Activated CD8-positive, alpha-beta memory T cell treated with anti-CD3 and anti-CD28 coated beads, Interleukin-2, amount 50 U/mL, for 24 hours (primary cell): ENCODE measurements around the gene CLDND2.

Source experiments
- DNase-seq: peaks from one replicate; pipeline ENCODE4 v3.0.0-alpha.2; 2020; ENCODE audit errors: extremely low read depth

CLDND2 gene

DNA sequence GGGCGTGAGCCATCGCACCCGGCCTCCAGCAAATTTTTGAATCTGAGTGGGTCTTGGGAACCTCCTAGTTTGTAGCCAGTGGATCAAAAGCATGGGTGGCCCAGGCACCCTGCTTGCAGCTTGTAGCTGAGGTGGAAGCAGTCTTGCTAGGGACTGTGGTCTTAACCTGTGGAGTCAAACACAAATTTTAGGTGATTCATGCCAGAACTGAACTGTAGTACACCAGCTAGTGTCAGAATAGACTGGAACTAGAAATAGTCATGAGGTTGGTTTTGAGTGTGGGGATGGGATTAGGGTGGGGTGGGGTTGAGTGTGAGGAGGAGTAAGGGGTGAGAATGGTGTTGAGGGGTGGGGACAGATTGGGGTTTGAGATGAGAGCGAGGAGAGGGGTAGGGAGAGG is 13.2 kb upstream of the CLDND2 start:
- DNase-seq = no peak

DNA sequence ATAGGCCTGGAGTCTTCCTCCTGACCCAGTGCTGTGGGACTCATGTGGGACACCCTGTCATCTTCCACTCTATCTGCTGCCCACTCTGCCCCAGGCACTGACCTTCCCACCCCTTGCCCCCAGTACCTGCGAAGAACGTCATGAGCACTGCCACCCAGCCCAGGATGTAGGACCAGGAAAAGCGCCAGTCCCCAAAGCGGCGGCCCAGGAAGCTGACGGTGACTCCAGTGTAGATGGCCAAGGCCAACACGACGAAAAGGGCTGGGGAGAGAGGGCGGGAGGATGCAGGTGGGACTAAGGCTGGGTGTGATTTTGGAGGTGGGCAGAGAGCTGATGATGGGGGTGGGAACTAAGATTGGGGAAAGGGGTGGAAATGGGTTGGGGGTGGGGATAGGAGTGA is 11.6 kb upstream of the CLDND2 start:
- no peak for DNase-seq

GRCh38 chr19:51377422-51377821 is 8.6 kb upstream of the CLDND2 start:
- no peak for DNase-seq

- no peak for DNase-seq
These were observed 6.9 kb upstream of the CLDND2 start for GRCh38 chr19:51375504-51376221.

GRCh38 chr19:51372649-51373504 is 4.1 kb upstream of the CLDND2 start, which contains the start of gene NKG7:
NKG7 (minus strand) TSS chr19:51372654; CDS start chr19:51372535, 119 bp downstream.
- DNase-seq = peak; percentile 80

DNA sequence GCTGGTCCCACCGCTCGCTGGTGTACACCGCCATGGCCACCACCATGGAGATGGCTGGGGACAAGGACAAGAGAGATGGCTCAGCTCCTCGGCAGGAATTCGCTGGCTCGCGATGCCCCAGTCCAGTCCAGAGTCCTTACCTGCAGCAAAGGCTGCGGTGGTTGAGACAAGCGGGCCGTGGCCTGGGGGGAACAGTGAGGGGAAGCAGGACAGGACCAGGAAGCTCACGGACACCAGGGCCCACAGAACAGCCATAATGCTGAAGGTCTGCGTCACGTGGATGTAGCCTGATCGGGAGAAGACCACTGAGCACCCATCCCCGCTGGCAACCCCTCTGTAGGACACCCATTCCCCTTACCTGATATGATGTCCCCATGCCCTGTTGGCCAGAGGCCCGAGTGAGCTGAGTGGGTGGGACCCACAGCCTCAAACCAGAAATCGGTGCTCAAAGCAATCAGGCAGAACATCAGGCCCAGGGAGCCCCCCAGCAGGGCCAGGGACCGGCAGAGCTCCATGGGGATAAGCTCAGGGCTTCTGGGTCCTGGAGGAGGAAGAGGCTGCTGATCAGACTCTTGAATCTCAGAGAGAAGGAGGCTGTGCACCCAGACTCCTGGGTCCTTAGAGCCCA is 3.3 kb upstream of the CLDND2 start:
- no peak for DNase-seq

GRCh38 chr19:51371186-51371690 is 2.4 kb upstream of the CLDND2 start:
- DNase-seq = no peak

GRCh38 chr19:51370230-51370629 is 1.4 kb upstream of the CLDND2 start:
- no peak for DNase-seq

DNA sequence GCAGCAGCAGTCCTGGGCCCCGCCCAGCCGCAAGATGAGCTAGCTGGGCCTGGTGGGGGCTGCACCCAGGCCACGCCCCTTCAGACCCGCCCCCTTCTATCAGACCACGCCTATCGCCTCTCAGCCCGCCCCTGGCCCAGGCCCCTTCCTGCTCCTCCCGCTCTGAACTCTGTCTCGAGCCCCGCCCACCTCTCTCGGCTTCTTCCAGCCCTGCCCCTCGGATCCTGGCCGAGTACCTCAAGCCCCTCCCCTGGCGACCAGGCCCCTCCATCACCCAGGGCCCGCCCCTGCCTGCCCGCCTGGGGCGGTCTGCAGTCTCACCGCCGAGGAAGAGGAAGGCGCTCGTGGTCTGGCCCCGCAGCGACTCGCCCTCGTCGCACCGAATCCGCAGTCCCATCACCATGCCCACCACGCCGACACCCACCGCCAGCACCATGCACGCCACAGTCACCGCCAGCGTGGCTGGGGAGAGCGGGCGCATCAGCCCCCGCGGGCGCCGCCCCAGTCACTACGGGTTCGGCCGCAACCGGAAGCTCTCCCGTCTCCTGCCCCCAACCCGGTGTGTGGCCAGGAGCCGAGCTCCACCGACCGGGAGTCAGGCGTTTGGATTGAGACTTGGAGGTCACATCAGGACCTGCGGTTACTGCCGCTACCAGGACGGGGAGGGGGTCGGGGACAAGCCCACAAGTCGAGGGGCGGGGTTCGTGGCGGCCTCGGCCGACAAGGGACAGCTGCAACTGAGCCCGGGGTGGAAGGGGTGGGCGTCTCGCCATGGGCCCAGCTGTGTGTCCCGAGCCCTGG is 1.0 kb downstream of the CLDND2 start:
- DNase-seq = peak; percentile 98

DNA sequence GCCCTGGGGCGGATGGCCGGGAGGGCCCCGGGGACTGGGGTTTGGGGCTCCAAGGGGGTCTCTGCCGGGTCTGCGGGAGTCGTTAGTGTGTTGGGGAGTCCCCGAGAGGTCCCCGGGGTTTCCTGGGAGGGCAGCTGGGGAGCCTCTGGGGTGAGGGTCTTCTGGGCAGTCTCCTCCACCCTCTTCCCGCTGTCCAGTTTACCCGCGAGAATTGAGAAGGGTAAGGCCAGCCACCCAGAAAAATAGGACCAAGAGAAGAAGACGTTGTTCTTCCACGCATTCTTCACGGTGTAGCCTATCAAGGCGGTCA is 1.6 kb downstream of the CLDND2 start:
- no peak for DNase-seq

DNA sequence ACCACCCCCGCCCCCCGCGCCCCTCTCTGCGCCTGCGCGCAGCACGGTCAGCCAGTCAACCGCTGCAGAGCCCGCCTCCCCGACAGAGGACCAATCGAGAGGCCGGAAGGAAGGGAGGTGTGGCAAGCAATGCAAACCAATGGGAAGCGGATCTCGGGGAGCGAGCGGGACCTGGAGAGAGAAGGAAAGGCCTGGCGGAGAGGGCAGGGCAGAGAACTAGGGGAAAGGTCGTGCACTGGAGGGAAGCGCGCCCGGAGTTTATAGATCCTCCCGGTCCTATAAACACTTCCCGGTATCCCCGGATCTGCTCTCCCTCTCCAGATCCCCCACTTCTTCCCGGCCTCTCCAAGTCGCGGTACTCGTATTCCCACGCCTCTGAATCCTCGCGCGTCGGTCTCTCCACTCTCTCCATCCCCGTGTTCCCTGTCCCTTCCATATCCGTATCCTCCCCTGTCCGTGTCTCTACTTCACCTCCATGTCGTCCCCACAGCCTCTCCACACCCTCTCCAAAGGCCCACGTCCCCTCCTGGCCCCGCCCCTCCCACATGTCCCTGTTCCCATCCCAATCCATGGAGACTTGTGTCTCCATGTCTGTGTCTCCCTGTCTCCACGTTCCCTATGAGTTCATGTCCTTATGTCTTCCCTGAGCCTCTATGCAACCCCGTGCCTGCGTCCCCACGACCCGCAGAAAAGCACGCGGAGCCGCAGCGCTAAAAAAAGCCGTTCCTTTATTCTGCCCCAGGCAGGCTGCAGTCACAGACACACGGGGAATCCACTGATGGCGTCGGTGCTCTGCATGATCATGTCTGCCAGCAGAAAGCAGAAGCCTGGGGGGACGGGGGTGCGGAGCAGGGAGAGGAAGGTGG is 2.2 kb downstream of the CLDND2 start:
- DNase-seq = peak; percentile 90

- no peak for DNase-seq
These were observed 2.8 kb downstream of the CLDND2 start, which contains the start of gene ETFB for GRCh38 chr19:51365965-51366388. ETFB (minus strand) TSS chr19:51366388; CDS start chr19:51366326, 62 bp downstream.

GRCh38 chr19:51365211-51365964 is 3.4 kb downstream of the CLDND2 start:
- DNase-seq = no peak

DNA sequence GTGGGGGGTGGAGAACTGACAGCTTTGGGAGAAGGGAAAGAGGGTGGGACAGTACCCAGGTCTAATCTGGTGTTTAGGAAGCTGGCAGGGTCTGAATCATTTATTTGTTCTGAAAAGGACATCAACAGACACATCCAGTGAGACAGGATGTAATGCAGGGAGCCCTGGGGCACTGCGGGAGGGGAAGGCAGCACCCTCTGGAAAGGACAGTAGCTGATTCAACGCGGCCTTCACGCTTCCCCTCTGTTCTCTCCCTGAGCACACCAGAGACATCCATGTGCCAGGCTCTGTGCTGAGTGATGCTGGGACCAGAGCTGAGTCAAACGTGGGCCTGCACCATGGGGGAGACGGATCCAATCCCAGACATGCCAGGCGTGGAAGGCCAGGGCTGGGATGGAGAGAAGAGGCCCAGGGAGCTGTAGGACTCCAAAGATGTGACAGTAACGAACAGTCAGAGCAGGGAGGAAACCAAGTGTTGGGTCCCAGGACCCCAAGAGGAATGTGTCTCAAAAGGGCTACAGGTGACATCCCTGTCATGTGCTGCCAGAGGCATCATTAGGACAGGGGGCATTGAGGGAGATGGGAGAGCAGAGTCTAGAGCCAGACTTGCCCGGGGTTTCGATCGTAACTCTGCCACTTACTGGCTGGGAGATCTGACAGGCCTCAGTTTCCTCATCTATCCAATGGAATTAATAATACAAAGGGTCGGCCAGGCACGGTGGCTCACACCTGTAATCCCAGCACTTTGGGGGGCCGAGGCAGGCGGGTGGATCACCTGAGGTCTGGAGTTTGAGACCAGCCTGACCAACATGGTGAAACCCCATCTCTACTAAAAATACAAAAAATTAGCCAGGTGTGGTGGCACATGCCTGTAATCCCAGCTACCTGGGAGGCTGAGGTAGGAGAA is 4.3 kb downstream of the CLDND2 start:
- no peak for DNase-seq

DNA sequence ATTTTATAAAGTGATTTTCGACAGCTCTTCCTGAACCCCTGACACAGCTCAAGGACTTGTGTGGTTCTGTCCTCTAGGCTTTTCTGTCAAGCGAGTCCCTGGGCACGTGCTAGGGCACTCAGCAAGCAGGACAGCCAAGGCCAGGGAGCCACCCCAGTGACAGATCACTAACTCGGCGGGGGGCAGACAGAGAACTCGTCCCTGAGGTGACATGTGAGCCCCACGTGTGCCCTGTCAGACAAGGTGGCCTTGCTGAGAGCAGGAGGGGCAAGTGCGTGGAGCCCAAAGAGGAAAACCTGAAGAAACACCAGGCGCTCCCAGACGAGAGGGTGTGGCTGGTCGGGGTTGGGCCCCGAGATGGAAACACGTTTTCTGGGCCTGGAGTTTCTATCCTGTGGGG is 7.6 kb downstream of the CLDND2 start:
- DNase-seq = no peak

DNA sequence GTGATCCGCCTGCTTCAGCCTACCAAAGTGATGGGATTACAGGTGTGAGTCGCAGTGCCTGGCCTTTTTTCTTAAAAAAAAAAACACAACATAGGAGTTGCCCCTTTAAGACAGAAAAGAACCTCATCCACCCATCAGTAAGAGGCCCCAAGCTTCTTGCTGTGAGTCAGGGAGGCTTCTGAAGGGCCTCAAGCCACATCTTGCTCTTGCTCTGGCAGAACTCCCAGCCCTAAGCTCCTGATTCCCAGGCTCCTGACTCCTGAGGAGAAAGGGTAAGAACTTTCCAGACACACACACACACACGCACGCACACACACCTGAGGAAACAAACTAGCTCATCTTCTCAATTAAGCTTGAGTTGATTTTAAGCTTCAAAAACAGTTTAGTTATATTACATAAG is 9.5 kb downstream of the CLDND2 start:
- no peak for DNase-seq

DNA sequence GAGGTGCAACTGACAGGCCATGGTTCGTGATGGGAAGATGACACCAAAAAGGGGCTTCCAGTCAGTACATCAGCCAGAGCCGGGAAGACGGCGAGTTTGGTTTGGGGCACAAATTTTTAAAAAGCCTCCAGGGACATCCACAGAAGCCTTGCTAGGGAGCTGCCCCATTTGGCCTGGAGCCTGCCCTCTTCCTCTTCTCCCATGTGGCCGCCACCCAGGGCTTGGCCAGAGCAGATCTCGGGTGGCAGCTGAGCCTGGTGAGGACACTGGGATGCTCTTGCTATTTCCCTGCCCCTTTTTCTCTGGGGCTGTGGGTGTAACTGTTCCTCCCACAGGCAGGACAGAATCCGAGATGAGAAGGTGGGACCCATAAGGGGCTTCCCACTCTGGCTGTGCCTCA is 10.9 kb downstream of the CLDND2 start:
- DNase-seq = no peak

DNA sequence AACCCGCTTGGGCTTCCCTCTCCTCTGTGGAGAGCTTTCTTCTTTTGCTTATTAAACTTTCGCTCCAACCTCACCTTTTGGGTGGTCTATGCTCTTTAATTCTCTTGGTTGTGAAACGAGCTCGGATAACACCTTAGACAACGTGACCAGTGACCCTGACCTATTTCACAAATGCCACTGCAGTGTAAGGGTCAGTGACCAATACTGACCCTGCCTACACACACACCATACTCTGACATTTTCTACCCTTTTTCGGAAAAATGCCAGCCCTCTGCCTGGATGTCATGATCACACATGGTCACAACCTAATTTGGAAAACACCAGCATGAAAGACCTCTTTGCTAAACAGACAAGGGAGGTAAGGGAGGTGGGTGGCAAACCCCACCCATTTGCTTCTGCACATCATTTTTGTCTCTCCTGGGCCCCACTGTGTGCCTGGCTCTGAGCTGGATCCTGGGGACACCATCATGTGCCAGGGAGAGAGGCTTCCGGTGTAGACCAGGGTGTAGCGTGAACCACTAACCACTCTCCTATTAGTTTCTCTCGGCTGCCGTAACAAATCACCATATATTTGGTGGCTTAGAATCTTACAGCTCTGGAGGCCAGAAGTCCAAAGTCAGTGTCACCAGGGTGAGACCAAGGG is 12.5 kb downstream of the CLDND2 start:
- no peak for DNase-seq
